Left lung (tissue), 10 donors: ENCODE data around the gene RTP1. TPM values are rescaled to one million over a fixed set of nuclear protein-coding genes. Genes with fewer than 3 reads are reported as not detected.
"Not testable (repeated sequence)": the region's sequence is repeated elsewhere in the genome, so short reads cannot be mapped to it uniquely, and the experiment has no call there.

Experiments
- ATAC-seq: fragments of 200-7000 bp; cut with Tn5 transposase; one replicate; pipeline ENCODE4 v1.9.1; 2020; ENCODE audit warnings: moderate library complexity
- DNase-seq, 4 donors: peaks; one replicate each; pipeline ENCODE4 v3.0.0-alpha.2; 2013 to 2020
- H3K27ac ChIP-seq, 2 donors: fragments of 200-600 bp; sonication (generic) in 1 of 2; one replicate each; pipeline versions ENCODE4 v1.5.0 to v1.8.0; 2020 to 2021
- H3K27me3 ChIP-seq, 2 donors: fragments of 200-600 bp; sonication (generic) in 1 of 2; one replicate each; pipeline versions ENCODE4 v1.5.0 to v1.8.0; 2020 to 2021
- H3K36me3 ChIP-seq, 2 donors: fragments of 200-600 bp; sonication (generic) in 1 of 2; one replicate each; pipeline versions ENCODE4 v1.5.0 to v1.8.0; 2020 to 2021
- H3K4me1 ChIP-seq, 2 donors: fragments of 200-600 bp; one replicate each; pipeline ENCODE4 v1.8.0; 2021
- H3K4me3 ChIP-seq, 2 donors: fragments of 200-600 bp; sonication (generic) in 1 of 2; one replicate each; pipeline versions ENCODE4 v1.5.0 to v1.8.0; 2020 to 2021; ENCODE audit warnings: mild to moderate bottlenecking in 1 of 2
- H3K9me3 ChIP-seq, 2 donors: fragments of 200-600 bp; sonication (generic) in 1 of 2; one replicate each; pipeline versions ENCODE4 v1.5.0 to v1.8.0; 2020 to 2021
- CTCF ChIP-seq, 2 donors: fragments of 200-600 bp; sonication (generic) in 1 of 2; IDR thresholded peaks; one replicate each; pipeline versions ENCODE4 v1.5.0 to v1.8.0; 2021; ENCODE audit warnings: antibody characterized with exemption in 2 of 2
- intact Hi-C, 2 donors: fragments of 100-400 bp; cut with DNase I; formaldehyde crosslinking; loops; one replicate each; pipeline versions ENCODE4 v1.11.2 to v1.14.2; 2022
- polyA plus RNA-seq, 6 donors: library from polyadenylated mRNA; unstranded; fragments of 120-200 nt; gene quantifications; one replicate each; pipeline ENCODE4 v1.2.1, GENCODE V29; 2013; ENCODE audit not compliant: insufficient read length in 6 of 6
- total RNA-seq, 2 donors: library from RNA; stranded (reverse); fragmentation: NEBNext Ultra II Directional; extraction: Animal tissue kit (Norgen Biotek cat#: 25700); gene quantifications; one replicate each; pipeline ENCODE4 v1.2.1, GENCODE V29; 2021
- donor health status: DM: no; HTN: yes; CAD: no.
- donor health status: DM: no; HTN: no; CAD: no.

The RTP1 gene
- total and polyA plus RNA-seq, 8 donors = not detected

GRCh38 chr3:187196573-187197334, 532 bp upstream of the RTP1 start:
- no peak for TF ChIP-seq CTCF (IDR thresholded peaks at IDR 0.05)
- H3K27ac ChIP-seq = no peak overlapping the region
- H3K4me1 ChIP-seq = no peaks in the 10 kb centered on the region
- intact Hi-C loops = no loop called here
- no peak overlapping the region for H3K4me3 ChIP-seq
- peaks cover 0 to 4% of the 10 kb centered on the region in 2 donors for H3K27me3 ChIP-seq
- no peaks in the 10 kb centered on the region for H3K9me3 ChIP-seq
- H3K36me3 ChIP-seq = no peaks in the 10 kb centered on the region
- DNase-seq (no peak), ATAC-seq (no peak)

- ATAC-seq = no peak
Measured at GRCh38 chr3:187198490-187198889, 1.2 kb downstream of the RTP1 start.

GRCh38 chr3:187199463-187200050, 2.3 kb downstream of the RTP1 start:
- ATAC-seq, H3K36me3 ChIP-seq, H3K9me3 ChIP-seq, H3K27me3 ChIP-seq, H3K4me1 ChIP-seq, H3K4me3 ChIP-seq, intact Hi-C loops, H3K27ac ChIP-seq: not testable (repeated sequence)
- peak in 1 of 4 donors; percentile 69 for DNase-seq

More at GRCh38 chr3:187198490-187198889, 1.2 kb downstream of the RTP1 start:
- H3K27me3 ChIP-seq = peaks cover 0 to 4% of the 10 kb centered on the region in 2 donors
- H3K36me3 ChIP-seq = no peaks in the 10 kb centered on the region
- no peak for DNase-seq
- TF ChIP-seq CTCF (IDR thresholded peaks at IDR 0.05) = no peak
- no peak overlapping the region for H3K27ac ChIP-seq
- no peaks in the 10 kb centered on the region for H3K9me3 ChIP-seq
- H3K4me1 ChIP-seq = no peaks in the 10 kb centered on the region
- intact Hi-C loops = no loop called here
- no peak overlapping the region for H3K4me3 ChIP-seq

- Histone ChIP-seq H3K4me1 (no peaks in the 10 kb centered on the region), H3K4me3 (no peak overlapping the region), H3K36me3 (no peaks in the 10 kb centered on the region), H3K9me3 (peaks cover 0 to 4% of the 10 kb centered on the region in 2 donors), H3K27me3 (no peaks in the 10 kb centered on the region), H3K27ac (no peak overlapping the region)
- no peak for TF ChIP-seq CTCF (IDR thresholded peaks at IDR 0.05)
- intact Hi-C loops = no loop called here
- DNase-seq = no peak
- no peak for ATAC-seq
Measured at GRCh38 chr3:187205683-187206082, 8.4 kb downstream of the RTP1 start.

GRCh38 chr3:187207062-187207461, 9.8 kb downstream of the RTP1 start:
- ATAC-seq (no peak), DNase-seq (no peak)
- no peak for TF ChIP-seq CTCF (IDR thresholded peaks at IDR 0.05)
- intact Hi-C loops = no loop called here
- H3K27ac ChIP-seq = no peak overlapping the region
- H3K36me3 ChIP-seq = no peaks in the 10 kb centered on the region
- peaks cover 0 to 4% of the 10 kb centered on the region in 2 donors for H3K4me1 ChIP-seq
- no peak overlapping the region for H3K4me3 ChIP-seq
- H3K9me3 ChIP-seq = peaks cover 0 to 4% of the 10 kb centered on the region in 2 donors
- no peaks in the 10 kb centered on the region for H3K27me3 ChIP-seq
